K562 (cell line): Measurements from ENCODE around the gene CEBPE. TPM values are rescaled to one million over a fixed set of nuclear protein-coding genes. Genes with fewer than 3 reads are reported as not detected.
A peak's percentile ranks its signal among the peaks of the same experiment; 100 is the strongest.

Experiments used
- ATAC-seq: fragments of 200-7000 bp; cut with Tn5 transposase; 3 replicates; pipeline ENCODE4 v1.9.1; 2020; ENCODE audit warnings: moderate library complexity
- BruUV-seq: library from RNA; stranded (reverse); fragments of 400-500 nt; replicated peaks from 2 replicates; lab custom pipeline; 2021; lab: Mats Ljungman, UMichigan
- CTCF ChIA-PET: fragments of 300-600 bp; formaldehyde crosslinking; extraction: SDS; loops from one replicate; lab custom pipeline; 2021; ENCODE audit warnings: low intra/inter-chr PET ratio; lab: Yijun Ruan, JAX
- POLR2A ChIA-PET: fragments of 300-600, 350-650 bp; sonication (Branson Sonifier 250); formaldehyde crosslinking; extraction: SDS; loops from one replicate; lab custom pipeline; 2021; ENCODE audit warnings: antibody characterized with exemption, inconsistent platforms; lab: Yijun Ruan, JAX
- DNase-seq, 4 experiments: peaks; one replicate each; pipeline versions ENCODE4 v3.0.0 to v3.0.0-alpha.2; 2011 to 2018; ENCODE audit warnings: low spot score in 3 of 4, mixed read lengths in 3 of 4; ENCODE audit errors: extremely low read depth in 1 of 4
- FAIRE-seq: peaks from 2 replicates; lab custom pipeline; 2011; peaks lifted over from hg19 to GRCh38; lab: Jason Lieb, UNC
- H2AFZ ChIP-seq: 2 replicates; pipeline ENCODE4 v1.6.0; 2011; ENCODE audit warnings: low read depth, low read length, control low read depth, inconsistent platforms
- H3K27ac ChIP-seq: fragments of 200-600 bp; 3 replicates; pipeline ENCODE4 v1.8.0; 2011; ENCODE audit warnings: low read depth, mild to moderate bottlenecking, control low read depth, inconsistent platforms, low read length, moderate library complexity, mixed read lengths; ENCODE audit errors: extremely low read depth
- H3K27me3 ChIP-seq, 2 experiments: fragments of 300-600 bp in 1 of 2; 2 replicates in 1 of 2; 3 replicates in 1 of 2; pipeline versions ENCODE4 v1.6.0 to v1.8.0; 2011; ENCODE audit warnings: inconsistent platforms in 2 of 2, low read length in 2 of 2, mild to moderate bottlenecking in 1 of 2, mixed read lengths in 1 of 2, moderate library complexity in 1 of 2; ENCODE audit not compliant: control insufficient read depth in 2 of 2, insufficient read depth in 2 of 2
- H3K36me3 ChIP-seq: fragments of 300-600 bp; 3 replicates; pipeline ENCODE4 v1.8.0; 2011; ENCODE audit warnings: mild to moderate bottlenecking, low read length, inconsistent platforms; ENCODE audit not compliant: control insufficient read depth, insufficient read depth
- H3K4me1 ChIP-seq, 2 experiments: fragments of 200-600 bp in 1 of 2; replicated peaks in 1 of 2; 2 replicates in 1 of 2; 3 replicates in 1 of 2; pipeline versions ENCODE4 v1.5.1 to v1.8.0; 2011; ENCODE audit warnings: inconsistent platforms in 2 of 2, low read length in 2 of 2, mild to moderate bottlenecking in 1 of 2, mixed read lengths in 1 of 2, moderate library complexity in 1 of 2; ENCODE audit not compliant: control insufficient read depth in 2 of 2, insufficient read depth in 2 of 2
- H3K4me2 ChIP-seq: 2 replicates; pipeline ENCODE4 v1.6.1; 2011; ENCODE audit warnings: low read length, control low read depth, inconsistent platforms, mixed read lengths; ENCODE audit not compliant: insufficient read depth
- H3K4me3 ChIP-seq: fragments of 200-600 bp; sonication (generic), shearing (Covaris generic); 2 replicates; pipeline ENCODE4 v1.5.1; 2016; ENCODE audit warnings: control low read depth, inconsistent platforms
- H3K79me2 ChIP-seq: fragments of 200-600 bp; 3 replicates; pipeline ENCODE4 v1.8.0; 2011; ENCODE audit warnings: low read length, inconsistent platforms; ENCODE audit not compliant: control insufficient read depth, insufficient read depth
- H3K9ac ChIP-seq, 2 experiments: 2 replicates each; pipeline versions ENCODE4 v1.6.0 to v1.6.1; 2011; ENCODE audit warnings: low read depth in 2 of 2, low read length in 2 of 2, control low read depth in 1 of 2, inconsistent platforms in 1 of 2, mild to moderate bottlenecking in 1 of 2, mixed read lengths in 1 of 2; ENCODE audit not compliant: insufficient read depth in 1 of 2
- H3K9me1 ChIP-seq: one replicate; pipeline ENCODE4 v1.6.0; 2011; ENCODE audit warnings: inconsistent platforms, mild to moderate bottlenecking, low read length, moderate library complexity; ENCODE audit not compliant: control insufficient read depth, insufficient read depth
- H3K9me3 ChIP-seq: replicated peaks from 2 replicates; pipeline ENCODE4 v1.5.1; 2011; ENCODE audit warnings: low read depth, low read length, inconsistent platforms; ENCODE audit not compliant: control insufficient read depth, insufficient read depth
- H4K20me1 ChIP-seq: replicated peaks from 2 replicates; pipeline ENCODE4 v1.6.1; 2011; ENCODE audit warnings: low read length, inconsistent platforms, mixed read lengths; ENCODE audit not compliant: control insufficient read depth, insufficient read depth
- BRF1 ChIP-seq: IDR thresholded peaks from 3 replicates; pipeline ENCODE4 v1.6.1; 2011; ENCODE audit warnings: borderline replicate concordance, mild to moderate bottlenecking; ENCODE audit not compliant: insufficient read length; ENCODE audit errors: extremely low read depth
- CCNT2 ChIP-seq: IDR thresholded peaks from 2 replicates; pipeline ENCODE4 v1.6.1; 2011; ENCODE audit warnings: borderline replicate concordance, low read depth, mild to moderate bottlenecking, moderate library complexity, mixed read lengths, low read length; ENCODE audit not compliant: insufficient read length; ENCODE audit errors: extremely low read depth
- CUX1 ChIP-seq: fragments of 200-800 bp; sonication (Bioruptor generic); IDR thresholded peaks from 2 replicates; pipeline ENCODE4 v1.6.1; 2016; ENCODE audit warnings: missing genetic modification characterization, missing compliant biosample characterization
- ELF4 ChIP-seq: fragments of 450-650 bp; formaldehyde crosslinking; IDR thresholded peaks from 2 replicates; pipeline ENCODE4 v1.4.0; 2022; ENCODE audit warnings: missing genetic modification characterization
- FOXJ2 ChIP-seq: fragments of 200-800 bp; sonication (Bioruptor generic); IDR thresholded peaks from 2 replicates; pipeline ENCODE4 v1.6.1; 2016; ENCODE audit warnings: missing genetic modification characterization, missing compliant biosample characterization
- HSF4 ChIP-seq: fragments of 250-450 bp; sonication (Bioruptor Pico); IDR thresholded peaks from 2 replicates; pipeline ENCODE4 v2.1.2; 2022; ENCODE audit warnings: mild to moderate bottlenecking, moderate library complexity, borderline replicate concordance
- NR0B1 ChIP-seq: fragments of 450-650 bp; IDR thresholded peaks from one replicate; pipeline ENCODE4 v1.6.1; 2018; ENCODE audit warnings: mild to moderate bottlenecking, moderate library complexity; ENCODE audit not compliant: partially characterized antibody
- ZC3H8 ChIP-seq: fragments of 450-650 bp; IDR thresholded peaks from 2 replicates; pipeline ENCODE4 v1.6.1; 2017
- ZNF174 ChIP-seq: fragments of 250-450 bp; sonication (Bioruptor Pico); IDR thresholded peaks from 2 replicates; pipeline ENCODE4 v1.4.0; 2020; ENCODE audit warnings: mild to moderate bottlenecking
- ZNF589 ChIP-seq: fragments of 200-800 bp; sonication (Bioruptor generic); IDR thresholded peaks from 2 replicates; pipeline ENCODE4 v1.6.1; 2016; ENCODE audit warnings: low read depth, missing genetic modification characterization, missing compliant biosample characterization
- ZNF699 ChIP-seq: fragments of 250-450 bp; sonication (Bioruptor Pico); IDR thresholded peaks from 2 replicates; pipeline ENCODE4 v1.8.0; 2021; ENCODE audit warnings: mild to moderate bottlenecking, moderate library complexity; ENCODE audit not compliant: insufficient replicate concordance
- ZNF830 ChIP-seq: fragments of 250-450 bp; sonication (Bioruptor Pico); IDR thresholded peaks from 2 replicates; pipeline ENCODE4 v1.5.0; 2021; ENCODE audit warnings: mild to moderate bottlenecking
- WGBS: fragments of 100-300 bp; shearing (Covaris generic); methylation state at CpG from one replicate; pipeline ENCODE4 v1.1.6; 2016; ENCODE audit warnings: low coverage, mixed read lengths; ENCODE audit not compliant: insufficient coverage; ENCODE audit errors: missing lambda C conversion rate; 5-methylcytosine and 5-hydroxymethylcytosine counted together
- in situ Hi-C: fragments of 300-500 bp; cut with MboI; formaldehyde crosslinking; loops from 4 replicates; pipeline ENCODE4 v1.15.0; 2018; ENCODE audit warnings: inconsistent platforms, mixed read lengths
- intact Hi-C: fragments of 100-400 bp; cut with micrococcal nuclease; formaldehyde crosslinking; loops from 2 replicates; pipeline ENCODE4 v1.14.2; 2022
- polyA plus RNA-seq, 8 experiments: library from polyadenylated mRNA; depleted of rRNA in 4 of 8; stranded (reverse) in 5 of 8; unstranded in 3 of 8; fragments of >200 nt; fragmentation: Nextera tagmentation in 2 of 8; fragmentation: Illumina TruSeq in 1 of 8; extraction: Ambion mirVana in 2 of 8; extraction: Trizol in 1 of 8; gene quantifications; 2 replicates each; pipeline versions ENCODE4 v1.2.1 to v1.2.3, GENCODE V29; 2011 to 2014; ENCODE audit warnings: inconsistent platforms in 1 of 8, missing spikeins in 1 of 8
- total RNA-seq, 7 experiments: library from RNA; depleted of rRNA in 6 of 7; stranded (reverse); fragments of >200 nt in 6 of 7; fragmentation: Illumina TruSeq in 2 of 7; extraction: Trizol in 2 of 7; gene quantifications; 2 replicates each; pipeline versions ENCODE4 v1.2.1 to v1.2.3, GENCODE V29; 2011 to 2021; ENCODE audit warnings: low replicate concordance in 1 of 7

The CEBPE gene
- total and polyA plus RNA-seq, 9 of the 15 experiments (the other 6 are each of a cell fraction or from before 2014, with no cell fraction given), result 0.09 to 0.15 (median 0.13) TPM; not detected in 6

- peaks cover 3% of the 10 kb centered on the region; the same call in 1 of the 2 replicates for H4K20me1 ChIP-seq
- BruUV-seq, result no TSS peak
- peaks cover 0 to 13% of the 10 kb centered on the region in 2 experiments; a peak in 3 of 5 replicates for H3K27me3 ChIP-seq
- no peaks in the 10 kb centered on the region for H3K9me1 ChIP-seq
- H3K9me3 ChIP-seq, result no peaks in the 10 kb centered on the region
- peak in 1 of 4 experiments; percentile 33 for DNase-seq
- TF ChIP-seq ZNF589 (CRISPR knock-in tag) (no peak), BRF1 (no peak), ELF4 (CRISPR knock-in tag) (no peak), ZNF699 (no peak), HSF4 (CRISPR knock-in tag) (no peak), NR0B1 (no peak), ZNF830 (CRISPR knock-in tag) (no peak), FOXJ2 (tag) (no peak), ZC3H8 (no peak), CUX1 (no peak), ZNF174 (no peak), CCNT2 (no peak)
- in situ Hi-C loops, result no loop called here
- CTCF ChIA-PET, result no interaction called here
- H2AFZ ChIP-seq, result no peak overlapping the region
- H3K4me3 ChIP-seq, result no peak overlapping the region
- WGBS, result 44% methylated on average over 4 of the region's 4 CpGs
- no peaks in the 10 kb centered on the region for H3K79me2 ChIP-seq
- no peak overlapping the region for H3K4me2 ChIP-seq
- intact Hi-C loops, result no loop called here
- H3K36me3 ChIP-seq, result no peaks in the 10 kb centered on the region
- FAIRE-seq, result peak; percentile 58
- no peak for ATAC-seq
- no peak overlapping the region for H3K27ac ChIP-seq
- POLR2A ChIA-PET, result no interaction called here
- H3K9ac ChIP-seq, result no peak overlapping the region
- peaks cover 30 to 58% of the 10 kb centered on the region in 2 experiments for H3K4me1 ChIP-seq
Measured at GRCh38 chr14:23114669-23115038, 4.4 kb downstream of the CEBPE start.
